Rectal smooth muscle tissue (tissue), 1 donor: ENCODE data around the gene RPL35.
"Not testable (repeated sequence)": the region's sequence is repeated elsewhere in the genome, so short reads cannot be mapped to it uniquely, and the experiment has no call there.

Experiments
- H3K27ac ChIP-seq: one replicate; pipeline ENCODE4 v1.7.0; 2013; ENCODE audit warnings: low read depth, low read length, inconsistent platforms
- H3K27me3 ChIP-seq: one replicate; pipeline ENCODE4 v1.7.0; 2013; ENCODE audit warnings: low read length; ENCODE audit not compliant: control insufficient read depth, insufficient read depth
- H3K36me3 ChIP-seq: one replicate; pipeline ENCODE4 v1.7.0; 2013; ENCODE audit warnings: low read length; ENCODE audit not compliant: control insufficient read depth, insufficient read depth
- H3K4me1 ChIP-seq: one replicate; pipeline ENCODE4 v1.7.0; 2013; ENCODE audit warnings: low read length; ENCODE audit not compliant: control insufficient read depth, insufficient read depth
- H3K4me3 ChIP-seq: one replicate; pipeline ENCODE4 v1.7.0; 2013; ENCODE audit warnings: low read length
- H3K9ac ChIP-seq: one replicate; pipeline ENCODE4 v1.7.0; 2013; ENCODE audit warnings: low read length

The RPL35 gene

GRCh38 chr9:124840300-124840833 is 21.4 kb downstream of the RPL35 start:
- H3K4me1 ChIP-seq: peaks cover 5% of the 10 kb centered on the region
- H3K9ac ChIP-seq: no peak overlapping the region
- no peaks in the 10 kb centered on the region for H3K27me3 ChIP-seq
- no peak overlapping the region for H3K4me3 ChIP-seq
- no peaks in the 10 kb centered on the region for H3K36me3 ChIP-seq
- H3K27ac ChIP-seq: no peak overlapping the region

DNA sequence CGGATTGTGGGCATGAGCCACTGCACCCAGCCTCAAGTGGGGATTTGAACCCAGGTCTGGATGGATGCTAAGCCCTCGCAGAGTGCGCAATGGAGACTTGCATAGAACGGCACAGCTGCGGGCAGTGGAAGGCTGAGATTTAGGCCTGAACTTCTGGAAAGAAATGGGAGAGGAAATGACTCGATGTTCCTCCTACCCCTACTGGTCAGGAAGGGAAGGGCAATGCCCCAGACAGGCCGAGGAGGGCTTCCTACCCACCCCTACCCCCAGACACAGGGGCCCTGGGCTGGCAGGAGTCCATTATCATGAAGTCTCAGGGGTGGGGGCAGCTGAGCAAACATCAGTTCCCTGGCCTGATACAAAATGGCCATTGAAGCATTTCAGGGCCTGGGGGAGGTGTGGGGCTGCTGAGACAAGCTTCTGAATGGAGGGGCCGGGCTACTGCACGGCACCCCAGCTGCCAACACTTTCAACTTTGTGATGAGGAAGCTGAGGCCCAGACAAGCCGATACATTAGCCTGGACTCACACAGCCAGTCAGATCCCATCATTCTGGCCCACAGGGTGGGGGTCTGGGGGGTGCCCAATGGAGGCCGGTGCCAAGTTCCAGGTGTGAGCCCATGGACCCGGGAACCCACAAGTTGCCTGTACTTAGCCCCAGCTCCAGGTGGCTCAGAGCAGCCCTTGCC is 22.0 kb downstream of the RPL35 start:
- Histone ChIP-seq H3K4me1 (peaks cover 11% of the 10 kb centered on the region), H3K27ac (no peak overlapping the region), H3K36me3 (no peaks in the 10 kb centered on the region), H3K27me3 (no peaks in the 10 kb centered on the region), H3K4me3 (no peak overlapping the region), H3K9ac (no peak overlapping the region)

DNA sequence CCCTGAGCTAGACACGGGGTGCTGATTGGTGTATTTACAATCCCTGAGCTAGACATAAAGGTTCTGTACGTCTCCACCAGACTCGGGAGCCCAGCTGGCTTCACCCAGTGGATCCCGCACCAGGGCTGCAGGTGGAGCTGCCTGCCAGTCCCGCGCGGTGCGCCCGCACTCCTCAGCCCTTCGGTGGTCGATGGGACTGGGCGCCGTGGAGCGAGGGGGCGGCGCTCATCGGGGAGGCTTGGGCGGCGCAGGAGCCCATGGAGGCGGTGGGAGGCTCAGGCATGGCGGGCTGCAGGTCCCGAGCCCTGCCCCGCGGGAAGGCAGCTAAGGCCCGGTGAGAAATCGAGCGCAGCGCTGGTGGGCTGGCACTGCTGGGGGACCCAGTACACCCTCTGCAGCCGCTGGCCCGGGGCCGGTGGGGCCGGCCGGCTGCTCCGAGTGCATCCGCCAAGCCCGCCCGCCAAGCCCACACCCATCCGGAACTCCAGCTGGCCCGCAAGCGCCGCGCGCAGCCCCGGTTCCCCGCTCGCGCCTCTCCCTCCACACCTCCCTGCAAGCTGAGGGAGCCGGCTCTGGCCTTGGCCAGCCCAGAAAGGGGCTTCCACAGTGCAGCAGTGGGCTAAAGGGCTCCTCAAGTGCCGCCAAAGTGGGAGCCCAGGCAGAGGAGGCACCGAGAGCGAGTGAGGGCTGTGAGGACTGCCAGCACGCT is 23.0 kb downstream of the RPL35 start:
- H3K4me1 ChIP-seq: peaks cover 13% of the 10 kb centered on the region
- H3K9ac ChIP-seq, H3K4me3 ChIP-seq, H3K27me3 ChIP-seq, H3K27ac ChIP-seq, H3K36me3 ChIP-seq: not testable (repeated sequence)

- H3K9ac ChIP-seq, H3K27me3 ChIP-seq, H3K36me3 ChIP-seq, H3K27ac ChIP-seq, H3K4me3 ChIP-seq: not testable (repeated sequence)
- peaks cover 13% of the 10 kb centered on the region for H3K4me1 ChIP-seq
Measured at GRCh38 chr9:124838132-124838531, 23.6 kb downstream of the RPL35 start.

GRCh38 chr9:124835026-124835557 is 26.7 kb downstream of the RPL35 start:
- peak overlapping the region; percentile 35 for H3K4me3 ChIP-seq
- no peaks in the 10 kb centered on the region for H3K27me3 ChIP-seq
- H3K4me1 ChIP-seq: peaks cover 21% of the 10 kb centered on the region
- no peak overlapping the region for H3K9ac ChIP-seq
- no peaks in the 10 kb centered on the region for H3K36me3 ChIP-seq
- peak overlapping the region; percentile 70 for H3K27ac ChIP-seq

DNA sequence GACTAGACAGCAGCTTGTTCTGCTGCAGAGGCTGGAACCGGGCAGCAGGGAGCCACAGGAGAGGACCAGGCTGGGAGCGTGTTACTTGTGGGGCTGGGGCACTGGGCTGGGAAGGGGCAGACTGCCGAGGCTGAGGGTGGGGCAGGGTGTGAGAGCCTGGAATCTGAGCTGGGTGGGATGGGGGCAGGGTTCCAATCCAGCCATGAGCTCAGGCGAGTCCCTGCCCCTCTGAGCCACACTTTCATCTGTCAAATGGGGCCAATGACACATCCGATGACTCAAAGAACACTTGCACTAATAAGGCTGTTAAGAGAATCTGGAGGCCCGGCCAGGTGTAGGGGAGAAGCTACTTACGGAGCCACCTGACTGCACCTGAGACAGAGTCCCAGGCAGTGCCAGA is 27.2 kb downstream of the RPL35 start:
- Histone ChIP-seq H3K27ac (peak overlapping the region; percentile 70), H3K4me3 (no peak overlapping the region), H3K4me1 (peaks cover 21% of the 10 kb centered on the region), H3K27me3 (no peaks in the 10 kb centered on the region), H3K9ac (no peak overlapping the region), H3K36me3 (no peaks in the 10 kb centered on the region)

DNA sequence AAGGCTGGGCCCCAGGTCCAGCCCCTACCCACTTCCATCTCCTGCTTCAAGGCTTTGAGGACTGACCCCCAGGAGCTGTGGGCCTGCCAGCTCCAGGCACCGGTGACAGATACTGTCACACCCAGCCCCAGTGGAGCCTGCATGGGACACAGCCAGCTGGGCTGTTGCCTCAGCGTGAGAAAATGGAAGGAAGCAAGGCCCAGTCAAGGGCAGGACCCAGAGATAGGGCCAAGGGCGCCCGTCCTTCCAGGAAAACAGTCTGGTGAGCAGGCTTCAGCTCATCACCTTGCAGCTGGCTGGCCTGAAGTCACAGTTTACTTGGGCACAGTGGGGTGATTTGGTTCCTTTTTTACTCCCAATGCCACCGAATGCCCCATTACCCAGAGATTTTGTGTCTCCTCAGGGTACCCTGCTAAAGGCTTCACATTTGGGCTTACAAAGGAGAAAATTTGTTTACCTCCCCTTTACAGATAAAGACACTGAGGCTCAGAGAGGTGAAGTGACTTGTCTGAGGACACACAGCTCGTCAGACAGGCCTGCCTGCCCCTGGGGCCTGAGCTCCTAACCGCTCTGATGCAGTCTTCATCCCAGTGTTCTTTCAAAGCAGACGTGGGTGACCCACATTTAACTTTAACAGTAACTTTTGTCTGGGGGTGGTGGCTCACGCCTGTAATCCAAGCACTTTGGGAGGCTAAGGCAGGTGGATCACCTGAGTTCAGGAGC is 30.0 kb downstream of the RPL35 start:
- Histone ChIP-seq H3K4me1 (peaks cover 21% of the 10 kb centered on the region), H3K9ac (no peak overlapping the region)

GRCh38 chr9:124830593-124830992 is 31.2 kb downstream of the RPL35 start:
- Histone ChIP-seq H3K9ac (no peak overlapping the region), H3K27me3 (no peaks in the 10 kb centered on the region), H3K4me1 (peaks cover 18% of the 10 kb centered on the region), H3K27ac (no peak overlapping the region), H3K4me3 (no peak overlapping the region), H3K36me3 (no peaks in the 10 kb centered on the region)

More for the DNA sequence above, 30.0 kb downstream of the RPL35 start:
- H3K4me3 ChIP-seq: no peak overlapping the region
- H3K27me3 ChIP-seq: no peaks in the 10 kb centered on the region
- no peak overlapping the region for H3K27ac ChIP-seq
- no peaks in the 10 kb centered on the region for H3K36me3 ChIP-seq

DNA sequence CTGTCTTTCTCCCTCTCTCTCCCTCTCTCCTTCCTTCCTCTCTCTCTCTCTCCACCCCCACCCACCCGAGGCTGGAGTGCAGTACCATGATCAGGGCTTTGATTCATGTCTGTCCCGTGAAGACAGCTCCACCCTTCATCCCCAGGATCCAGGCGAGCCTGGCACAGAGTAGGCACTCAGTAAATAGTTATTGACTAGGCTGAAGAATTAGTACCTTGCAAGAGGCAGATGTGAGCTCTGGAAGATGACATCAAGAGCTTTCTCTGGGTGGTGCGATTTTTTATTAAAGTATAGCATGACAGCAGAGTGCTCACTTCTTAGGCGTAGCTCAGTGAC is 32.5 kb downstream of the RPL35 start:
- H3K27ac ChIP-seq: no peak overlapping the region
- H3K36me3 ChIP-seq: no peaks in the 10 kb centered on the region
- H3K27me3 ChIP-seq: no peaks in the 10 kb centered on the region
- no peak overlapping the region for H3K9ac ChIP-seq
- H3K4me3 ChIP-seq: no peak overlapping the region
- peaks cover 8% of the 10 kb centered on the region for H3K4me1 ChIP-seq

DNA sequence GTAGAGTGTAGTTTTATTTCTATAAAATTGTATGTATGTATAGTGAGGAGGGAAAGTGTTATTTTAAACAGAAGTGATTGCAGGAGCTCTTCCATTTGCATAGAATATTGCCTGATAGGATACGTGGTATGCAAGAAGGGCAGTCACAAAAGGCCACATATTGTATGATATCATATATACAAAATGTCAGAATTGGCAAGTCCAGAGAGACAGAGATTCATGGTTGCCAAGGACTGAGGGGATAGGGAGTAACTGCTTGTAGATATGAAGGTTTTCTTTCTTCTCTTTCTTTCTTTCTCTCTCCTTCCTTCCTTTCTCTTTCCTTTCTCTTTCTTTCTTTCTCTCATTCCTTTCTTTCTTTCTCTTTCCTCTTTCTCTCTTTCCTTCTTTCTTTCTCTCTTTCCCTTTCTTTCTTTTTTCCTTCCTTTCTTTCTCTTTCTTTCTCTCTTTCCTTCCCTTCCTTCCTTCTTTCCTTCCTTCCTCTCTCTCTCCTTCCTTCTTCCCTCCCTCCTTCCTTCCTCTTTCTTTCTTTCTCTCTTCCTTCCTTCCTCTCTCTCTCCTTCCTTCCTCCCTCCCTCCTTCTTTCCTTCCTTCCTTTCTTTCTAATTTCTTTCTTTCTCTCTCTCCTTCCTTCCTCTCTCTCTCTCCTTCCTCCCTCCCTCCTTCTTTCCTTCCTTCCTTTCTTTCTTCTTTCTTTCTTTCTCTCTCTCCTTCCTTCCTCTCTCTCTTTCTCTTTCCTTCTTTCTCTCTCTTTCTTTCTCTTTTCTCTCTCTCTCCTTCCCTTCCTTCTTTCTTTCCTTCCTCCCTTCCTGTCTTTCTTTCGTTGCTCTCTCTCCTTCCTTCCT is 33.0 kb downstream of the RPL35 start:
- Histone ChIP-seq H3K27me3 (no peaks in the 10 kb centered on the region), H3K4me1 (peaks cover 8% of the 10 kb centered on the region), H3K4me3 (no peak overlapping the region), H3K36me3 (no peaks in the 10 kb centered on the region), H3K27ac (no peak overlapping the region), H3K9ac (no peak overlapping the region)

- Histone ChIP-seq H3K27me3 (peaks cover 3% of the 10 kb centered on the region), H3K36me3 (no peaks in the 10 kb centered on the region), H3K9ac (no peak overlapping the region), H3K4me1 (no peaks in the 10 kb centered on the region), H3K27ac (no peak overlapping the region), H3K4me3 (no peak overlapping the region)
Measured at GRCh38 chr9:124820698-124821623, 40.8 kb downstream of the RPL35 start.
